ENCODE measurements around the gene COX6B2.
A peak's percentile ranks its signal among the peaks of the same experiment; 100 is the strongest.

The COX6B2 gene

GRCh38 chr19:55304279-55304978, 50.1 kb downstream of the COX6B2 start:
- peak; percentile 61 for DNase-seq (ENCODE audit: low spot score)
- in situ Hi-C loops (cut with MboI; ENCODE audit: low pct_unique_long_range_greater_than_20kb, low sequenced_read_pairs, unreplicated experiment), result no loop called here
- TF ChIP-seq, protein P1, sequence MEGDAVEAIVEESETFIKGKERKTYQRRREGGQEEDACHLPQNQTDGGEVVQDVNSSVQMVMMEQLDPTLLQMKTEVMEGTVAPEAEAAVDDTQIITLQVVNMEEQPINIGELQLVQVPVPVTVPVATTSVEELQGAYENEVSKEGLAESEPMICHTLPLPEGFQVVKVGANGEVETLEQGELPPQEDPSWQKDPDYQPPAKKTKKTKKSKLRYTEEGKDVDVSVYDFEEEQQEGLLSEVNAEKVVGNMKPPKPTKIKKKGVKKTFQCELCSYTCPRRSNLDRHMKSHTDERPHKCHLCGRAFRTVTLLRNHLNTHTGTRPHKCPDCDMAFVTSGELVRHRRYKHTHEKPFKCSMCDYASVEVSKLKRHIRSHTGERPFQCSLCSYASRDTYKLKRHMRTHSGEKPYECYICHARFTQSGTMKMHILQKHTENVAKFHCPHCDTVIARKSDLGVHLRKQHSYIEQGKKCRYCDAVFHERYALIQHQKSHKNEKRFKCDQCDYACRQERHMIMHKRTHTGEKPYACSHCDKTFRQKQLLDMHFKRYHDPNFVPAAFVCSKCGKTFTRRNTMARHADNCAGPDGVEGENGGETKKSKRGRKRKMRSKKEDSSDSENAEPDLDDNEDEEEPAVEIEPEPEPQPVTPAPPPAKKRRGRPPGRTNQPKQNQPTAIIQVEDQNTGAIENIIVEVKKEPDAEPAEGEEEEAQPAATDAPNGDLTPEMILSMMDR (IDR thresholded peaks at IDR 0.05; ENCODE audit: extremely low read depth, insufficient read depth, missing control alignments), result no peak

- in situ Hi-C loops (cut with MboI; ENCODE audit: low pct_unique_long_range_greater_than_20kb, low sequenced_read_pairs, unreplicated experiment), result no loop called here
- TF ChIP-seq, protein P1 (IDR thresholded peaks at IDR 0.05; ENCODE audit: extremely low read depth, insufficient read depth, missing control alignments), result no peak
- no peak for DNase-seq (ENCODE audit: low spot score)
Measured at GRCh38 chr19:55303477-55303876, 51.0 kb downstream of the COX6B2 start.

DNA sequence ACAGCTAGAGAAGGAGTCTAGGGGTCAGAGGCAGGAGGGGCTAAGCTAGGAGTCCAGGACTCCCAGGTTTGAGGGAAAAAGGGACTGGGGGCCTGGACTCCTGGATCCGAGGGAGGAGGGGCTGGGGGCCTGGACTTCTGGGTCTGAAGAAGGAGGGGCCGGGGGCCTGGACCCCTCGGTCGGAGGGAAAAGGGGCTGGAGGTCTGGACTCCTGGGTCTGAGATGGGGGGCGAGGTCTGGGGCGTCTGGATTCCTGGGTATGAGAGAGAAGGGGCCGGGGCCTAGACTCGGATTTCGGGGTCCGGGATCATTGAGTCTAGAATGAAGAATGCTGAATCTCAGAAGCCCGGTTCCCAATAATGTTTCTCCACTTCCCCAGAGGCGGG, 52.2 kb downstream of the COX6B2 start:
- in situ Hi-C loops (cut with MboI; ENCODE audit: low pct_unique_long_range_greater_than_20kb, low sequenced_read_pairs, unreplicated experiment), result no loop called here
- no peak for DNase-seq (ENCODE audit: low spot score)
- TF ChIP-seq, protein P1 (IDR thresholded peaks at IDR 0.05; ENCODE audit: extremely low read depth, insufficient read depth, missing control alignments), result no peak

GRCh38 chr19:55301459-55302317, 52.8 kb downstream of the COX6B2 start:
- TF ChIP-seq, protein P1 (IDR thresholded peaks at IDR 0.05; ENCODE audit: extremely low read depth, insufficient read depth, missing control alignments), result peak; percentile 86
- peak; percentile 97 for DNase-seq (ENCODE audit: low spot score)
- in situ Hi-C loops (cut with MboI; ENCODE audit: low pct_unique_long_range_greater_than_20kb, low sequenced_read_pairs, unreplicated experiment), result no loop called here

GRCh38 chr19:55300886-55301458, 53.5 kb downstream of the COX6B2 start:
- no peak for DNase-seq (ENCODE audit: low spot score)
- TF ChIP-seq, protein P1 (IDR thresholded peaks at IDR 0.05; ENCODE audit: extremely low read depth, insufficient read depth, missing control alignments), result no peak
- in situ Hi-C loops (cut with MboI; ENCODE audit: low pct_unique_long_range_greater_than_20kb, low sequenced_read_pairs, unreplicated experiment), result no loop called here

- TF ChIP-seq, protein P1 (IDR thresholded peaks at IDR 0.05; ENCODE audit: extremely low read depth, insufficient read depth, missing control alignments), result no peak
- DNase-seq (ENCODE audit: low spot score), result no peak
- in situ Hi-C loops (cut with MboI; ENCODE audit: low pct_unique_long_range_greater_than_20kb, low sequenced_read_pairs, unreplicated experiment), result no loop called here
Measured at GRCh38 chr19:55299991-55300390, 54.5 kb downstream of the COX6B2 start.
